Loucy (cell line): ENCODE data around the gene ABL2.
"Not testable (repeated sequence)": the region's sequence is repeated elsewhere in the genome, so short reads cannot be mapped to it uniquely, and the experiment has no call there.

ENCODE experiments used
- H2AFZ ChIP-seq: fragments of 200-600 bp; sonication (generic); 2 replicates; pipeline ENCODE4 v1.6.0; 2016; ENCODE audit warnings: antibody characterized with exemption, mild to moderate bottlenecking, low read length, moderate library complexity
- H3F3A ChIP-seq: fragments of 200-600 bp; 2 replicates; pipeline ENCODE4 v1.6.0; 2016; ENCODE audit warnings: antibody characterized with exemption, low read depth, mild to moderate bottlenecking
- H3K27me3 ChIP-seq: fragments of 200-600 bp; sonication (generic); 2 replicates; pipeline ENCODE4 v1.6.1; 2014; ENCODE audit warnings: low read length, mild to moderate bottlenecking; ENCODE audit not compliant: insufficient read depth, poor library complexity, severe bottlenecking
- H3K36me3 ChIP-seq: fragments of 200-600 bp; sonication (generic); 2 replicates; pipeline ENCODE4 v1.6.1; 2016; ENCODE audit warnings: low read length; ENCODE audit not compliant: insufficient read depth
- H3K4me1 ChIP-seq: fragments of 200-600 bp; sonication (generic); 2 replicates; pipeline ENCODE4 v1.5.1; 2014; ENCODE audit warnings: low read length, mild to moderate bottlenecking; ENCODE audit not compliant: insufficient read depth, poor library complexity, severe bottlenecking
- H3K4me2 ChIP-seq: fragments of 200-600 bp; sonication (generic); 2 replicates; pipeline ENCODE4 v1.6.0; 2014; ENCODE audit warnings: antibody characterized with exemption, low read length, low read depth, mild to moderate bottlenecking; ENCODE audit not compliant: poor library complexity, severe bottlenecking
- H3K4me3 ChIP-seq: fragments of 200-600 bp; sonication (generic); 2 replicates; pipeline ENCODE4 v1.5.1; 2014; ENCODE audit warnings: low read length, mild to moderate bottlenecking, mixed read lengths; ENCODE audit not compliant: poor library complexity, severe bottlenecking
- H3K79me2 ChIP-seq: fragments of 200-600 bp; sonication (generic); 2 replicates; pipeline ENCODE4 v1.6.1; 2014; ENCODE audit warnings: low read length; ENCODE audit not compliant: insufficient read depth
- H3K9ac ChIP-seq: fragments of 200-600 bp; sonication (generic); 2 replicates; pipeline ENCODE4 v1.6.0; 2014; ENCODE audit warnings: mild to moderate bottlenecking, low read depth, low read length, moderate library complexity; ENCODE audit not compliant: poor library complexity, severe bottlenecking
- H3K9me2 ChIP-seq: fragments of 200-600 bp; sonication (generic); replicated peaks from 2 replicates; pipeline ENCODE4 v1.6.1; 2016; ENCODE audit warnings: low read depth, low read length, mixed read lengths
- H3K9me3 ChIP-seq: fragments of 200-600 bp; sonication (generic); 2 replicates; pipeline ENCODE4 v1.6.1; 2014; ENCODE audit warnings: mild to moderate bottlenecking, antibody characterized with exemption, low read length, low read depth; ENCODE audit not compliant: insufficient read depth
- H4K20me1 ChIP-seq: fragments of 200-600 bp; sonication (generic); 2 replicates; pipeline ENCODE4 v1.6.0; 2014; ENCODE audit warnings: antibody characterized with exemption, low read length, mild to moderate bottlenecking; ENCODE audit not compliant: insufficient read depth, poor library complexity, severe bottlenecking
- CTCF ChIP-seq: fragments of 200-600 bp; sonication (generic); conservative IDR thresholded peaks from 2 replicates; pipeline ENCODE4 v1.5.1; 2014; ENCODE audit warnings: mild to moderate bottlenecking, antibody characterized with exemption, low read length
- EZH2phosphoT487 ChIP-seq: fragments of 200-600 bp; IDR thresholded peaks from 2 replicates; pipeline ENCODE4 v1.6.1; 2018; ENCODE audit warnings: antibody characterized with exemption, mild to moderate bottlenecking, moderate library complexity, borderline replicate concordance

ABL2 gene

GRCh38 chr1:179251675-179252074 is 22.2 kb upstream of the ABL2 start:
- no peaks in the 10 kb centered on the region for H3K9me2 ChIP-seq
- H3F3A ChIP-seq, result no peaks in the 10 kb centered on the region
- H3K9ac ChIP-seq, result no peak overlapping the region
- H3K27me3 ChIP-seq, result no peaks in the 10 kb centered on the region
- no peaks in the 10 kb centered on the region for H4K20me1 ChIP-seq
- no peaks in the 10 kb centered on the region for H3K9me3 ChIP-seq
- H3K4me2 ChIP-seq, result no peak overlapping the region
- H3K4me3 ChIP-seq, result no peak overlapping the region
- H3K36me3 ChIP-seq, result no peaks in the 10 kb centered on the region
- no peaks in the 10 kb centered on the region for H3K4me1 ChIP-seq
- TF ChIP-seq EZH2phosphoT487 (no peak), CTCF (peak; percentile 49)
- no peaks in the 10 kb centered on the region for H3K79me2 ChIP-seq
- H2AFZ ChIP-seq, result no peak overlapping the region

- H3K9ac ChIP-seq, result no peak overlapping the region
- H3K4me1 ChIP-seq, result no peaks in the 10 kb centered on the region
- H3K36me3 ChIP-seq, result no peaks in the 10 kb centered on the region
- TF ChIP-seq CTCF, result no peak
- no peak for TF ChIP-seq EZH2phosphoT487
- H2AFZ ChIP-seq, result no peak overlapping the region
- no peaks in the 10 kb centered on the region for H3K79me2 ChIP-seq
- H4K20me1 ChIP-seq, result no peaks in the 10 kb centered on the region
- H3K9me3 ChIP-seq, result no peaks in the 10 kb centered on the region
- no peaks in the 10 kb centered on the region for H3K27me3 ChIP-seq
- H3K4me3 ChIP-seq, result no peak overlapping the region
- H3K9me2 ChIP-seq, result no peaks in the 10 kb centered on the region
- no peak overlapping the region for H3K4me2 ChIP-seq
- H3F3A ChIP-seq, result no peaks in the 10 kb centered on the region
These were observed 18.4 kb upstream of the ABL2 start for GRCh38 chr1:179247923-179248322.

GRCh38 chr1:179245426-179245825 is 15.9 kb upstream of the ABL2 start:
- H3K79me2 ChIP-seq, H4K20me1 ChIP-seq, H3K4me3 ChIP-seq, H3K9me3 ChIP-seq, H3K4me1 ChIP-seq, H3K9me2 ChIP-seq, H3F3A ChIP-seq, H3K4me2 ChIP-seq, H3K9ac ChIP-seq, H2AFZ ChIP-seq, H3K36me3 ChIP-seq, H3K27me3 ChIP-seq: not testable (repeated sequence)

GRCh38 chr1:179241530-179242097 is 12.1 kb upstream of the ABL2 start:
- TF ChIP-seq CTCF, result no peak
- TF ChIP-seq EZH2phosphoT487, result no peak
- no peak overlapping the region for H3K4me2 ChIP-seq

More at GRCh38 chr1:179241530-179242097, 12.1 kb upstream of the ABL2 start:
- Histone ChIP-seq H3K4me1 (no peaks in the 10 kb centered on the region), H3K4me3 (no peak overlapping the region), H3K9ac (no peak overlapping the region), H3K27me3 (no peaks in the 10 kb centered on the region), H3K79me2 (no peaks in the 10 kb centered on the region), H3K9me3 (no peaks in the 10 kb centered on the region), H3K36me3 (no peaks in the 10 kb centered on the region), H2AFZ (no peak overlapping the region), H4K20me1 (no peaks in the 10 kb centered on the region), H3F3A (no peaks in the 10 kb centered on the region), H3K9me2 (no peaks in the 10 kb centered on the region)
